Endometrium (tissue), 2 donors: ENCODE results near the gene SNX4.

Experiments used
- FAIRE-seq: peaks from 2 replicates; lab custom pipeline; 2012; peaks lifted over from hg19 to GRCh38; lab: Jason Lieb, UNC
- donor health status: control.
- donor health status: control.

The SNX4 gene

GRCh38 chr3:125403789-125404188 lies 116.2 kb downstream of the SNX4 start:
- FAIRE-seq, result no peak

GRCh38 chr3:125402639-125403038 lies 117.4 kb downstream of the SNX4 start:
- FAIRE-seq, result no peak

GRCh38 chr3:125401402-125401801 lies 118.6 kb downstream of the SNX4 start:
- no peak for FAIRE-seq

GRCh38 chr3:125398952-125399351 lies 121.0 kb downstream of the SNX4 start:
- FAIRE-seq, result no peak
